ENCODE data around the gene FMNL2. TPM values are rescaled to one million over a fixed set of nuclear protein-coding genes. Genes with fewer than 3 reads are reported as not detected.

FMNL2 gene
- total and polyA plus RNA-seq, 2 of the 4 experiments (the other 2 are of a cell fraction), result 10.9 to 11.4 TPM

DNA sequence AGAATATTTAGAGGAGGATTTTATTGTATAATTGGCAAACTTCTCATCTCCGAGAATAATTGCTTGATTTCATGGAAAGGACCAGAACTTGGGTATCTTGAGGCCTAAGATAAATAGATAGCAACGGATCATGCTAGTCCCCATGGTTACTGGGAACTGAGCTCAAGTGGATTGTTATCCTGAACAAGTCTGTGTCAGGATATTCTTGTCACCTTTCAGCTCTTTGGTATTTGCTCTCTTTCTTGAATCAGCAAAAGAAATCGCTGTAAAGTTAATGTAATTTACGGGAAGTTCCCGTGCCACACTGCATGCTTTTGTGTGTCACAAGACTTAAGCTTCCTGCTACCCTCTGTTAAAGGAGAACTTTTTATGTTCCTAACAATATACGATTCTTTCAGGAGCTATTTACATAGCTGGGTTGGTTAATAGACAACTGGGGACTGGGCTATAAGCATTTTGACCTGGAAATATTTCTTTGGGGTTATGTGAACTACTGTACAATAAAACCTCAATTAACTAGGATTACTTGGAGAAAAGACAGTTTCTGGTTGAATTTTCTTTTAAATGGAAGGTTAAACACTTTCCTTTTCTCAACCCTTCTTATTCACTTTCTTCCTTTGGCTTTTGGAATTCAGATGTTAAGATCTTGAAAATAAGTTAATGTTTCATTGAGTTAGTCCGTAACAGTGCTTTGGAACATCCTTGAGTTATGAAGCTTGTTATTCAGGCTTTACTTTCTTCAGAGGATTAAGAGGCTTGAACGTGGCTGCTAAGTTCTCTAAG is 151.2 kb downstream of the FMNL2 start:
- no peak for ATAC-seq (ENCODE audit: low read depth)
- Histone ChIP-seq H3K4me1 (ENCODE audit: control insufficient read depth, insufficient read depth, low read length) (peaks cover 7% of the 10 kb centered on the region), H3K18ac (ENCODE audit: low read depth, low read length) (no peak overlapping the region), H2AK9ac (replicated peaks; ENCODE audit: low read depth, low read length, poor library complexity) (no peak overlapping the region), H2AK5ac (ENCODE audit: low read depth, low read length) (no peak overlapping the region), H4K91ac (ENCODE audit: insufficient read depth, low read depth, low read length) (no peak overlapping the region), H3K9ac (ENCODE audit: low read depth, low read length) (no peak overlapping the region), H3K4ac (ENCODE audit: low read depth, low read length) (no peak overlapping the region), H3K9me3 (ENCODE audit: control insufficient read depth, insufficient read depth, low read length) (no peaks in the 10 kb centered on the region), H3K4me2 (ENCODE audit: low read depth, low read length) (no peak overlapping the region), H4K8ac (ENCODE audit: low read depth in 2 of 2, low read length in 2 of 2) (no peak overlapping the region), H3K79me1 (ENCODE audit: low read depth in 1 of 2, low read length in 2 of 2) (peaks cover 20 to 29% of the 10 kb centered on the region in 2 experiments), H4K5ac (ENCODE audit: low read depth, low read length) (no peak overlapping the region), H3K14ac (replicated peaks; ENCODE audit: low read depth, low read length) (no peak overlapping the region), H3K27me3 (ENCODE audit: control insufficient read depth, insufficient read depth, low read length) (no peaks in the 10 kb centered on the region), H2AFZ (replicated peaks; ENCODE audit: low read length, poor library complexity) (no peak overlapping the region), H3K56ac (ENCODE audit: extremely low read depth, insufficient read depth, low read length) (no peak overlapping the region), H2BK15ac (ENCODE audit: low read depth, low read length) (no peak overlapping the region), H2BK120ac (ENCODE audit: low read depth, low read length) (no peak overlapping the region), H3K9me1 (ENCODE audit: insufficient read depth, low read length) (peaks cover 8% of the 10 kb centered on the region; the same call in 1 of the 2 replicates), H2BK20ac (ENCODE audit: low read depth, low read length) (no peak overlapping the region), H3K4me3 (ENCODE audit: insufficient read depth, low read depth, low read length) (no peak overlapping the region), H2BK5ac (ENCODE audit: low read depth, low read length, poor library complexity, severe bottlenecking) (no peak overlapping the region), H4K20me1 (ENCODE audit: insufficient read depth, low read length) (no peaks in the 10 kb centered on the region; the same call in 1 of the 2 replicates), H3K27ac (ENCODE audit: insufficient read depth, low read length) (no peak overlapping the region), H3K36me3 (ENCODE audit: control insufficient read depth, insufficient read depth, low read length) (no peaks in the 10 kb centered on the region), H3K23ac (ENCODE audit: low read depth, low read length) (no peak overlapping the region)
- TF ChIP-seq, protein P1, sequence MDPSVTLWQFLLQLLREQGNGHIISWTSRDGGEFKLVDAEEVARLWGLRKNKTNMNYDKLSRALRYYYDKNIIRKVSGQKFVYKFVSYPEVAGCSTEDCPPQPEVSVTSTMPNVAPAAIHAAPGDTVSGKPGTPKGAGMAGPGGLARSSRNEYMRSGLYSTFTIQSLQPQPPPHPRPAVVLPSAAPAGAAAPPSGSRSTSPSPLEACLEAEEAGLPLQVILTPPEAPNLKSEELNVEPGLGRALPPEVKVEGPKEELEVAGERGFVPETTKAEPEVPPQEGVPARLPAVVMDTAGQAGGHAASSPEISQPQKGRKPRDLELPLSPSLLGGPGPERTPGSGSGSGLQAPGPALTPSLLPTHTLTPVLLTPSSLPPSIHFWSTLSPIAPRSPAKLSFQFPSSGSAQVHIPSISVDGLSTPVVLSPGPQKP (IDR thresholded peaks at IDR 0.05; ENCODE audit: borderline replicate concordance, low read depth, low read length), result no peak
- TF ChIP-seq BHLHE40 (IDR thresholded peaks at IDR 0.05; ENCODE audit: low read depth, low read length) (no peak), RAD21 (IDR thresholded peaks at IDR 0.05; ENCODE audit: low read length) (no peak), CHD1 (IDR thresholded peaks at IDR 0.05; ENCODE audit: low read depth, low read length) (no peak), MAZ (IDR thresholded peaks at IDR 0.05; ENCODE audit: borderline replicate concordance, low read depth, low read length) (no peak), CEBPB (IDR thresholded peaks at IDR 0.05; ENCODE audit: low read depth, low read length) (no peak), MXI1 (IDR thresholded peaks at IDR 0.05; ENCODE audit: borderline replicate concordance, low read depth, low read length) (no peak)
- TF ChIP-seq, protein P2, sequence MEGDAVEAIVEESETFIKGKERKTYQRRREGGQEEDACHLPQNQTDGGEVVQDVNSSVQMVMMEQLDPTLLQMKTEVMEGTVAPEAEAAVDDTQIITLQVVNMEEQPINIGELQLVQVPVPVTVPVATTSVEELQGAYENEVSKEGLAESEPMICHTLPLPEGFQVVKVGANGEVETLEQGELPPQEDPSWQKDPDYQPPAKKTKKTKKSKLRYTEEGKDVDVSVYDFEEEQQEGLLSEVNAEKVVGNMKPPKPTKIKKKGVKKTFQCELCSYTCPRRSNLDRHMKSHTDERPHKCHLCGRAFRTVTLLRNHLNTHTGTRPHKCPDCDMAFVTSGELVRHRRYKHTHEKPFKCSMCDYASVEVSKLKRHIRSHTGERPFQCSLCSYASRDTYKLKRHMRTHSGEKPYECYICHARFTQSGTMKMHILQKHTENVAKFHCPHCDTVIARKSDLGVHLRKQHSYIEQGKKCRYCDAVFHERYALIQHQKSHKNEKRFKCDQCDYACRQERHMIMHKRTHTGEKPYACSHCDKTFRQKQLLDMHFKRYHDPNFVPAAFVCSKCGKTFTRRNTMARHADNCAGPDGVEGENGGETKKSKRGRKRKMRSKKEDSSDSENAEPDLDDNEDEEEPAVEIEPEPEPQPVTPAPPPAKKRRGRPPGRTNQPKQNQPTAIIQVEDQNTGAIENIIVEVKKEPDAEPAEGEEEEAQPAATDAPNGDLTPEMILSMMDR (conservative IDR thresholded peaks at IDR 0.05; ENCODE audit: low read depth, low read length), result no peak
- TF ChIP-seq, protein P3, sequence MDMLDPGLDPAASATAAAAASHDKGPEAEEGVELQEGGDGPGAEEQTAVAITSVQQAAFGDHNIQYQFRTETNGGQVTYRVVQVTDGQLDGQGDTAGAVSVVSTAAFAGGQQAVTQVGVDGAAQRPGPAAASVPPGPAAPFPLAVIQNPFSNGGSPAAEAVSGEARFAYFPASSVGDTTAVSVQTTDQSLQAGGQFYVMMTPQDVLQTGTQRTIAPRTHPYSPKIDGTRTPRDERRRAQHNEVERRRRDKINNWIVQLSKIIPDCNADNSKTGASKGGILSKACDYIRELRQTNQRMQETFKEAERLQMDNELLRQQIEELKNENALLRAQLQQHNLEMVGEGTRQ (IDR thresholded peaks at IDR 0.05; ENCODE audit: low read depth, low read length), result no peak
- dilution Hi-C loops (cut with HindIII; ENCODE audit: low sequenced_read_pairs, unreplicated experiment), result no loop called here
- ChIA-PET CTCF (no interaction called here), POLR2A (ENCODE audit: unreplicated experiment) (no interaction called here)
- BruUV-seq (replicated peaks), result no TSS peak
- no peak for DNase-seq
- intact Hi-C loops (cut with micrococcal nuclease), result no loop called here
- in situ Hi-C loops (cut with MboI; ENCODE audit: low sequenced_read_pairs), result no loop called here
- WGBS, 2 experiments (ENCODE audit: extremely low coverage in 2 of 2, insufficient read length in 1 of 2), result no CpG with 5 or more reads among the region's 8 CpGs

All from IMR-90 (cell line).